NCI-H82 (cell line): ENCODE results near the gene RSPH10B.
A peak's percentile ranks its signal among the peaks of the same experiment; 100 is the strongest.
"Not testable (repeated sequence)": the region's sequence is repeated elsewhere in the genome, so short reads cannot be mapped to it uniquely, and the experiment has no call there.

Experiments
- DNase-seq: peaks from one replicate; lab custom pipeline; 2025; lab: John Stamatoyannopoulos, UW

Gene RSPH10B

GRCh38 chr7:5926263-5926870, 44.1 kb downstream of the RSPH10B start:
- DNase-seq: not testable (repeated sequence)

GRCh38 chr7:5924630-5925029, 45.9 kb downstream of the RSPH10B start:
- not testable (repeated sequence) for DNase-seq

GRCh38 chr7:5924180-5924579, 46.3 kb downstream of the RSPH10B start:
- not testable (repeated sequence) for DNase-seq

GRCh38 chr7:5916529-5916928, 54.0 kb downstream of the RSPH10B start:
- not testable (repeated sequence) for DNase-seq

GRCh38 chr7:5908835-5909234, 61.7 kb downstream of the RSPH10B start:
- DNase-seq: not testable (repeated sequence)

- not testable (repeated sequence) for DNase-seq
Measured at GRCh38 chr7:5904726-5905125, 65.8 kb downstream of the RSPH10B start.

- not testable (repeated sequence) for DNase-seq
Measured at GRCh38 chr7:5903002-5903401, 67.5 kb downstream of the RSPH10B start.

GRCh38 chr7:5898480-5899224, 71.8 kb downstream of the RSPH10B start, which contains the start of gene CCZ1:
TSS of gene CCZ1 (plus strand) at chr7:5898733. CDS start at chr7:5898800, 67 bp downstream.
- peak; percentile 70 for DNase-seq

- DNase-seq: peak; percentile 78
Measured at GRCh38 chr7:5897369-5897919, 73.0 kb downstream of the RSPH10B start.

GRCh38 chr7:5892498-5892897, 78.0 kb downstream of the RSPH10B start:
- no peak for DNase-seq

- peak; percentile 6 for DNase-seq
Measured at GRCh38 chr7:5890244-5890643, 80.2 kb downstream of the RSPH10B start.

GRCh38 chr7:5888021-5888420, 82.5 kb downstream of the RSPH10B start:
- DNase-seq: peak; percentile 9

GRCh38 chr7:5884431-5884830, 86.1 kb downstream of the RSPH10B start:
- DNase-seq: not testable (repeated sequence)

GRCh38 chr7:5880106-5880505, 90.4 kb downstream of the RSPH10B start:
- not testable (repeated sequence) for DNase-seq

- not testable (repeated sequence) for DNase-seq
Measured at GRCh38 chr7:5879591-5879990, 90.9 kb downstream of the RSPH10B start.
